CD4-positive, CD25-positive, alpha-beta regulatory T cell (primary cell): ENCODE results near the gene MAEL. TPM values are rescaled to one million over a fixed set of nuclear protein-coding genes. Genes with fewer than 3 reads are reported as not detected.
A peak's percentile ranks its signal among the peaks of the same experiment; 100 is the strongest.

Experiments
- ATAC-seq, 2 donors: fragments of 150-1000 bp; cut with Tn5 transposase; one replicate each; pipeline ENCODE4 v1.10.0; 2021; ENCODE audit warnings: low read depth in 2 of 2, moderate number of reproducible peaks in 2 of 2, moderate library complexity in 1 of 2
- DNase-seq, 3 donors: peaks; one replicate each; pipeline versions ENCODE4 v3.0.0 to v3.0.0-alpha.2; 2012 to 2022; ENCODE audit warnings: mixed read lengths in 1 of 3
- H3K27ac ChIP-seq: one replicate; pipeline ENCODE4 v1.7.0; 2013; ENCODE audit warnings: mild to moderate bottlenecking, low read length; ENCODE audit not compliant: insufficient read depth, poor library complexity, severe bottlenecking
- H3K27me3 ChIP-seq: one replicate; pipeline ENCODE4 v1.7.0; 2013; ENCODE audit warnings: low read length; ENCODE audit not compliant: control insufficient read depth, insufficient read depth
- H3K36me3 ChIP-seq: one replicate; pipeline ENCODE4 v1.7.0; 2013; ENCODE audit warnings: mild to moderate bottlenecking, low read length, moderate library complexity; ENCODE audit not compliant: control insufficient read depth, insufficient read depth
- H3K4me1 ChIP-seq: 2 replicates; pipeline ENCODE4 v1.7.0; 2013; ENCODE audit warnings: mild to moderate bottlenecking, low read length; ENCODE audit not compliant: insufficient read depth, control insufficient read depth, poor library complexity, severe bottlenecking
- H3K4me3 ChIP-seq: one replicate; pipeline ENCODE4 v1.7.0; 2013; ENCODE audit warnings: low read depth, mild to moderate bottlenecking, low read length, moderate library complexity
- H3K9me3 ChIP-seq, 2 experiments: 1 replicate in 1 of 2; 2 replicates in 1 of 2; pipeline ENCODE4 v1.7.0; 2013; ENCODE audit warnings: low read length in 2 of 2, mild to moderate bottlenecking in 1 of 2, moderate library complexity in 1 of 2; ENCODE audit not compliant: control insufficient read depth in 2 of 2
- H3K27ac Mint-ChIP-seq, 3 donors: one replicate each; pipeline ENCODE4 v1.8.0; 2020 to 2022; ENCODE audit warnings: mild to moderate bottlenecking in 3 of 3, mixed read lengths in 3 of 3, moderate library complexity in 2 of 3
- H3K27me3 Mint-ChIP-seq: one replicate; pipeline ENCODE4 v1.8.0; 2022; ENCODE audit warnings: mild to moderate bottlenecking, mixed read lengths
- H3K36me3 Mint-ChIP-seq: one replicate; pipeline ENCODE4 v1.8.0; 2020; ENCODE audit warnings: mixed read lengths
- H3K4me1 Mint-ChIP-seq, 4 donors: one replicate each; pipeline ENCODE4 v1.8.0; 2020 to 2022; ENCODE audit warnings: mixed read lengths in 4 of 4, mild to moderate bottlenecking in 1 of 4
- H3K4me3 Mint-ChIP-seq, 4 donors: one replicate each; pipeline ENCODE4 v1.8.0; 2020 to 2022; ENCODE audit warnings: mild to moderate bottlenecking in 4 of 4, mixed read lengths in 4 of 4, moderate library complexity in 3 of 4
- H3K9me3 Mint-ChIP-seq, 7 donors: one replicate each; pipeline ENCODE4 v1.8.0; 2020 to 2022; ENCODE audit warnings: mixed read lengths in 7 of 7, mild to moderate bottlenecking in 3 of 7, moderate library complexity in 2 of 7
- polyA plus RNA-seq, 4 donors: library from polyadenylated mRNA; unstranded; fragments of 300-500 nt; fragmentation: Illumina TruSeq; gene quantifications; one replicate each; pipeline ENCODE4 v1.2.3, GENCODE V29; 2021
- total RNA-seq: library from RNA; stranded (reverse); gene quantifications from one replicate; pipeline ENCODE4 v1.2.3, GENCODE V29; 2022

MAEL gene
- total and polyA plus RNA-seq, 5 donors from 2014 or later: 0.25 TPM; not detected in 4

GRCh38 chr1:167051907-167052306 is 62.8 kb downstream of the MAEL start:
- H3K27ac Mint-ChIP-seq: peak overlapping the region in 2 of 3 donors; percentile 46 to 67
- no peak for ATAC-seq
- H3K9me3 Mint-ChIP-seq: no peaks in the 10 kb centered on the region
- no peak overlapping the region for H3K4me3 Mint-ChIP-seq
- Histone ChIP-seq H3K4me3 (no peak overlapping the region), H3K9me3 (no peaks in the 10 kb centered on the region), H3K4me1 (no peaks in the 10 kb centered on the region), H3K27me3 (no peaks in the 10 kb centered on the region), H3K36me3 (peaks cover 45% of the 10 kb centered on the region), H3K27ac (no peak overlapping the region)
- H3K4me1 Mint-ChIP-seq: no peaks in the 10 kb centered on the region
- peaks cover 29% of the 10 kb centered on the region for H3K36me3 Mint-ChIP-seq
- DNase-seq: no peak
- H3K27me3 Mint-ChIP-seq: peaks cover 5% of the 10 kb centered on the region

GRCh38 chr1:167052389-167052788 is 63.3 kb downstream of the MAEL start:
- Histone ChIP-seq H3K4me3 (no peak overlapping the region), H3K4me1 (no peaks in the 10 kb centered on the region), H3K27me3 (no peaks in the 10 kb centered on the region), H3K36me3 (peaks cover 45% of the 10 kb centered on the region), H3K9me3 (no peaks in the 10 kb centered on the region), H3K27ac (no peak overlapping the region)
- peaks cover 2% of the 10 kb centered on the region for H3K27me3 Mint-ChIP-seq
- no peaks in the 10 kb centered on the region for H3K9me3 Mint-ChIP-seq
- H3K4me1 Mint-ChIP-seq: no peaks in the 10 kb centered on the region
- H3K4me3 Mint-ChIP-seq: no peak overlapping the region
- ATAC-seq (no peak), DNase-seq (no peak)
- peaks cover 29% of the 10 kb centered on the region for H3K36me3 Mint-ChIP-seq
- peak overlapping the region in 1 of 3 donors; percentile 46 for H3K27ac Mint-ChIP-seq

- Mint-ChIP-seq H3K36me3 (peaks cover 26% of the 10 kb centered on the region), H3K4me3 (no peak overlapping the region), H3K9me3 (no peaks in the 10 kb centered on the region), H3K27ac (no peak overlapping the region), H3K27me3 (no peaks in the 10 kb centered on the region), H3K4me1 (peaks cover 0 to 8% (median 3%) of the 10 kb centered on the region in 4 donors)
- Histone ChIP-seq H3K36me3 (peaks cover 45% of the 10 kb centered on the region), H3K9me3 (no peaks in the 10 kb centered on the region), H3K4me3 (no peak overlapping the region), H3K27ac (no peak overlapping the region), H3K27me3 (no peaks in the 10 kb centered on the region), H3K4me1 (peaks cover 5% of the 10 kb centered on the region)
- no peak for DNase-seq
- no peak for ATAC-seq
These were observed 65.5 kb downstream of the MAEL start for GRCh38 chr1:167054531-167054930.

- Histone ChIP-seq H3K4me1 (peaks cover 5% of the 10 kb centered on the region), H3K27ac (no peak overlapping the region), H3K4me3 (no peak overlapping the region), H3K9me3 (no peaks in the 10 kb centered on the region), H3K27me3 (no peaks in the 10 kb centered on the region), H3K36me3 (peaks cover 45% of the 10 kb centered on the region)
- Mint-ChIP-seq H3K27me3 (no peaks in the 10 kb centered on the region), H3K4me3 (no peak overlapping the region), H3K9me3 (no peaks in the 10 kb centered on the region), H3K4me1 (peaks cover 0 to 10% (median 4%) of the 10 kb centered on the region in 4 donors), H3K27ac (no peak overlapping the region), H3K36me3 (peaks cover 22% of the 10 kb centered on the region)
- DNase-seq (no peak), ATAC-seq (no peak)
These were observed 66.0 kb downstream of the MAEL start for GRCh38 chr1:167054946-167055630.

GRCh38 chr1:167056529-167057231 is 67.6 kb downstream of the MAEL start:
- H3K4me3 Mint-ChIP-seq: no peak overlapping the region
- H3K27ac Mint-ChIP-seq: no peak overlapping the region
- H3K27me3 Mint-ChIP-seq: no peaks in the 10 kb centered on the region
- DNase-seq (no peak), ATAC-seq (no peak)
- H3K4me1 Mint-ChIP-seq: peaks cover 0 to 10% (median 5%) of the 10 kb centered on the region in 4 donors
- Histone ChIP-seq H3K27ac (no peak overlapping the region), H3K27me3 (no peaks in the 10 kb centered on the region), H3K36me3 (peaks cover 46% of the 10 kb centered on the region), H3K4me3 (no peak overlapping the region), H3K4me1 (peaks cover 5% of the 10 kb centered on the region), H3K9me3 (no peaks in the 10 kb centered on the region)
- H3K9me3 Mint-ChIP-seq: no peaks in the 10 kb centered on the region
- peaks cover 22% of the 10 kb centered on the region for H3K36me3 Mint-ChIP-seq

- no peak overlapping the region for H3K4me3 ChIP-seq
- no peaks in the 10 kb centered on the region for H3K27me3 Mint-ChIP-seq
- H3K36me3 Mint-ChIP-seq: peaks cover 16% of the 10 kb centered on the region
- H3K9me3 Mint-ChIP-seq: no peaks in the 10 kb centered on the region
- H3K4me1 Mint-ChIP-seq: peaks cover 0 to 10% (median 5%) of the 10 kb centered on the region in 4 donors
- H3K4me1 ChIP-seq: peaks cover 5% of the 10 kb centered on the region
- no peaks in the 10 kb centered on the region for H3K27me3 ChIP-seq
- no peak overlapping the region for H3K27ac ChIP-seq
- no peak overlapping the region for H3K27ac Mint-ChIP-seq
- ATAC-seq (no peak), DNase-seq (peak in 1 of 3 donors; percentile 57)
- peaks cover 40% of the 10 kb centered on the region for H3K36me3 ChIP-seq
- no peak overlapping the region for H3K4me3 Mint-ChIP-seq
- H3K9me3 ChIP-seq: no peaks in the 10 kb centered on the region
These were observed 68.2 kb downstream of the MAEL start for GRCh38 chr1:167057241-167057688.

- peak; percentile 58 to 60 for ATAC-seq
These were observed 70.1 kb downstream of the MAEL start for GRCh38 chr1:167059045-167059808.

More at GRCh38 chr1:167059045-167059808, 70.1 kb downstream of the MAEL start:
- Histone ChIP-seq H3K4me1 (peaks cover 5% of the 10 kb centered on the region), H3K27ac (no peak overlapping the region), H3K36me3 (peaks cover 33% of the 10 kb centered on the region), H3K4me3 (peak overlapping the region; percentile 37), H3K9me3 (no peaks in the 10 kb centered on the region), H3K27me3 (no peaks in the 10 kb centered on the region)
- Mint-ChIP-seq H3K4me3 (no peak overlapping the region), H3K36me3 (peaks cover 15% of the 10 kb centered on the region), H3K9me3 (no peaks in the 10 kb centered on the region), H3K27me3 (no peaks in the 10 kb centered on the region), H3K27ac (peak overlapping the region in 2 of 3 donors; percentile 52 to 71), H3K4me1 (peaks cover 0 to 10% (median 5%) of the 10 kb centered on the region in 4 donors)
- DNase-seq: peak; percentile 49 to 64 (median 61)
